ENCODE measurements around the gene NFE2L1. TPM values are rescaled to one million over a fixed set of nuclear protein-coding genes. Genes with fewer than 3 reads are reported as not detected.

Gene NFE2L1
- total and polyA plus RNA-seq, 2 experiments from 2014 or later: 42.4 to 86.4 TPM

DNA sequence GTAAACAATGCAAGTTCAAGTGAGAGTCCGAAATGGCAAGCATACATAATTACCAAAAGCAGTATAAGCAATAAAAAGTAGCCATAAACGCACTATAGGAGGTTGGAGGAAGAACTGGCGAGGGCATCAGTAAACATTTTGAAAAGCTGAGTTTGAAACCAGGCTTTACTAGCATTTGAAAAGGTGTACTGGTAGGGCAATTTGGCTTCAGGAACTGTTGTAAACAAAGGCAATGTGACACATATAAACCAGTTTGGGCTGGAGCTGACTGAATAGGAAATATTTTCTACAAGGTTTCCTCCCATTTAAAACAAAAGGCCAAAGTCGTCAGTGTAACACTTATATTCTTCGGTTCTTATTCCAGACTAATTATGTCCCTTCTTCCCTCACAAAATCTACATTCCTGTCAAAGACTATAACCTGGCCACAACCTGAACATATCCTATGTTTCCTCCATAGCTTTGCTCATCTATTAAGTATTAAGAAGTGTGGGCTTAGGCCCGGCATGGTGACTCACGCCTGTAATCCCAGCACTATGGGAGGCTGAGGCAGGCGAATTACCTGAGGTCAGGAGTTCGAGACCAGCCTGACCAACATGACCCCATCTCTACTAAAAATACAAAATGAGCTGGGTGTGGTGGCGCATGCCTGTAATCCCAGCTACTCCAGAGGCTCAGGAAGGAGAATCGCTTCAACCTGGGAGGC, 45.3 kb downstream of the NFE2L1 start:
- Histone ChIP-seq H4K20me1 (ENCODE audit: insufficient read depth, poor library complexity, severe bottlenecking) (peaks cover 52% of the 10 kb centered on the region), H3K36me3 (replicated peaks; ENCODE audit: insufficient read depth, low read depth) (no peaks in the 10 kb centered on the region), H3K4me1 (ENCODE audit: insufficient read depth) (no peaks in the 10 kb centered on the region), H3K9me3 (ENCODE audit: low read depth) (no peaks in the 10 kb centered on the region), H3K9me2 (replicated peaks; ENCODE audit: insufficient read depth) (no peaks in the 10 kb centered on the region), H3K27ac (no peak overlapping the region), H2AFZ (no peak overlapping the region), H3K4me3 (no peak overlapping the region), H3K27me3 (no peaks in the 10 kb centered on the region), H3K79me2 (peaks cover 98% of the 10 kb centered on the region), H3K4me2 (no peak overlapping the region)
- TF ChIP-seq, protein P1, sequence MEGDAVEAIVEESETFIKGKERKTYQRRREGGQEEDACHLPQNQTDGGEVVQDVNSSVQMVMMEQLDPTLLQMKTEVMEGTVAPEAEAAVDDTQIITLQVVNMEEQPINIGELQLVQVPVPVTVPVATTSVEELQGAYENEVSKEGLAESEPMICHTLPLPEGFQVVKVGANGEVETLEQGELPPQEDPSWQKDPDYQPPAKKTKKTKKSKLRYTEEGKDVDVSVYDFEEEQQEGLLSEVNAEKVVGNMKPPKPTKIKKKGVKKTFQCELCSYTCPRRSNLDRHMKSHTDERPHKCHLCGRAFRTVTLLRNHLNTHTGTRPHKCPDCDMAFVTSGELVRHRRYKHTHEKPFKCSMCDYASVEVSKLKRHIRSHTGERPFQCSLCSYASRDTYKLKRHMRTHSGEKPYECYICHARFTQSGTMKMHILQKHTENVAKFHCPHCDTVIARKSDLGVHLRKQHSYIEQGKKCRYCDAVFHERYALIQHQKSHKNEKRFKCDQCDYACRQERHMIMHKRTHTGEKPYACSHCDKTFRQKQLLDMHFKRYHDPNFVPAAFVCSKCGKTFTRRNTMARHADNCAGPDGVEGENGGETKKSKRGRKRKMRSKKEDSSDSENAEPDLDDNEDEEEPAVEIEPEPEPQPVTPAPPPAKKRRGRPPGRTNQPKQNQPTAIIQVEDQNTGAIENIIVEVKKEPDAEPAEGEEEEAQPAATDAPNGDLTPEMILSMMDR (IDR thresholded peaks at IDR 0.05; ENCODE audit: poor library complexity): no peak
- TF ChIP-seq EZH2 (IDR thresholded peaks at IDR 0.05; ENCODE audit: borderline replicate concordance) (no peak), EZH2phosphoT487 (IDR thresholded peaks at IDR 0.05; ENCODE audit: low read depth, severe bottlenecking, unreplicated experiment) (no peak)
- DNase-seq (ENCODE audit: low spot score): no peak
- 90% methylated on average over 11 of the region's 11 CpGs for WGBS (ENCODE audit: low lambda C conversion rate, missing lambda C conversion rate)

DNA sequence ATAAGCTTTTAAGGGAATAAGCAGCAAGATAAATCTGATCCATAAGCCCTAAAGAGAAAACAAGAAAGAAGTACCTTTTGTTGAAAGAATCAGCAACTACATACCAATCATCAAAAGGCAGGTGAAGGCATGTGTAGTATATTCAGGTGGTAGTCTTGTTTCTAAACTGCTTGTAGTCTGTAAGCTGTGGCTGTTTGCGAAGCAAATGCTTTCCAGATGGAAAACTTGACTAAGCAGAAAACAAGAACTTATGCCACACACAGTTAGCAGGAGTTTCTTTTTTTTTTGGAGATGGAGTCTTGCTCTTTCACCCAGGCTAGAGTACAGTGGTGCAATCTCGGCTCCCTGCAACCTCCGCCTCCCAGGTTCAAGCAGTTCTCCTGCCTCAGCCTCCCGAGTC, 47.5 kb downstream of the NFE2L1 start:
- Histone ChIP-seq H3K9me2 (replicated peaks; ENCODE audit: insufficient read depth) (no peaks in the 10 kb centered on the region), H2AFZ (no peak overlapping the region), H3K27ac (peak overlapping the region; percentile 31), H3K36me3 (replicated peaks; ENCODE audit: insufficient read depth, low read depth) (no peaks in the 10 kb centered on the region), H3K4me3 (no peak overlapping the region), H3K4me1 (ENCODE audit: insufficient read depth) (peaks cover 7% of the 10 kb centered on the region), H3K79me2 (peaks cover 99% of the 10 kb centered on the region), H3K9me3 (ENCODE audit: low read depth) (no peaks in the 10 kb centered on the region), H4K20me1 (ENCODE audit: insufficient read depth, poor library complexity, severe bottlenecking) (peaks cover 60% of the 10 kb centered on the region), H3K4me2 (no peak overlapping the region), H3K27me3 (no peaks in the 10 kb centered on the region)
- WGBS (ENCODE audit: low lambda C conversion rate, missing lambda C conversion rate): 79% methylated on average over 4 of the region's 4 CpGs
- DNase-seq (ENCODE audit: low spot score): no peak
- TF ChIP-seq, protein P1 (IDR thresholded peaks at IDR 0.05; ENCODE audit: poor library complexity): no peak
- TF ChIP-seq EZH2 (IDR thresholded peaks at IDR 0.05; ENCODE audit: borderline replicate concordance) (no peak), EZH2phosphoT487 (IDR thresholded peaks at IDR 0.05; ENCODE audit: low read depth, severe bottlenecking, unreplicated experiment) (no peak)

DNA sequence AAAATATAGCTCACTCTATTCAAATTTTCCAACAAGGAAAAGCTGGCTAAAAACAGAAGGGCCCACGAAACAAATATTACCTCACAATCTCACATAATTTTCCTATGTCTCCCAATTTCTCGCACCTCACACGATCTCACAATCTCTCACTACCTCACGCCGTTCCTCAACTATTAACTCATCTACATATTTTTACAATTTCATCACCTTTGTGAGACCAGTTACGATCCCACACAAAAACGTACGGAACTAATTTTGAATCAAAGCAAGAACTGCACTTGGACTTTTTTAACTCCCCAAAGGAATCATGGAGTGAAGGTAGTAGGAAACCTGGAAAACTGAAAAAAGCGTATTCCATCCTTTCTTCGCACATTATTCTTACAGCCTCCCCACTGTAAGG, 52.0 kb downstream of the NFE2L1 start:
- H2AFZ ChIP-seq: peak overlapping the region; percentile 85
- TF ChIP-seq, protein P1 (IDR thresholded peaks at IDR 0.05; ENCODE audit: poor library complexity): no peak
- no peak for TF ChIP-seq EZH2 (IDR thresholded peaks at IDR 0.05; ENCODE audit: borderline replicate concordance)
- no peak for TF ChIP-seq EZH2phosphoT487 (IDR thresholded peaks at IDR 0.05; ENCODE audit: low read depth, severe bottlenecking, unreplicated experiment)
- no peaks in the 10 kb centered on the region for H3K9me3 ChIP-seq (ENCODE audit: low read depth)
- peak overlapping the region; percentile 88 for H3K4me2 ChIP-seq
- no peaks in the 10 kb centered on the region for H3K36me3 ChIP-seq (replicated peaks; ENCODE audit: insufficient read depth, low read depth)
- DNase-seq (ENCODE audit: low spot score): no peak
- peak overlapping the region; percentile 95 for H3K27ac ChIP-seq
- WGBS (ENCODE audit: low lambda C conversion rate, missing lambda C conversion rate): 13% methylated on average over 10 of the region's 10 CpGs
- H3K9me2 ChIP-seq (replicated peaks; ENCODE audit: insufficient read depth): no peaks in the 10 kb centered on the region
- H3K4me1 ChIP-seq (ENCODE audit: insufficient read depth): peaks cover 7% of the 10 kb centered on the region
- no peaks in the 10 kb centered on the region for H3K27me3 ChIP-seq
- peaks cover 56% of the 10 kb centered on the region for H3K79me2 ChIP-seq
- H4K20me1 ChIP-seq (ENCODE audit: insufficient read depth, poor library complexity, severe bottlenecking): peaks cover 37% of the 10 kb centered on the region
- peak overlapping the region; percentile 90 for H3K4me3 ChIP-seq

All from hepatocyte (in vitro differentiated cells).